Measurements from ENCODE around the gene ITPKB. TPM values are rescaled to one million over a fixed set of nuclear protein-coding genes. Genes with fewer than 3 reads are reported as not detected.
A peak's percentile ranks its signal among the peaks of the same experiment; 100 is the strongest.

Gene ITPKB
- total and polyA plus RNA-seq, 8 donors, result 25.0 to 38.7 (median 32.6) TPM

DNA sequence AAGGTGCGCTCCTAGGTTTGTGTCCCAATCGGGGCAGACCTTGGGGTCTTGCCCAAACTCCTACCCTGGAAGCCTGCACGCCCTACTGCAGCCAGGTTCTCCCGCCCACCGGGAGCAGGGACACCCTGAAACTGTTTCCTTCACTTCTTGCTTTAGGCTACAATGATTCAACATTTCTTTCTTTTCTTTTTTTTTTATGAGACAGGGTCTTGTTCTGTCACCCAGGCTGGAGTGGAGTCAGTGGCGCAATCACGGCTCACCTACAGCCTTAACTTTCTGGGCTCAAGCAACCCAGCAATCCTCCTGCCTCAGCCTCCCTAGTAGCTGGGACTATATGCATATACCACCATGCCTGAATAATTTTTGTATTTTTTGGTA lies 75.8 kb downstream of the ITPKB start:
- H3K27me3 ChIP-seq, result no peaks in the 10 kb centered on the region
- DNase-seq, result no peak
- no peak for ATAC-seq
- TF ChIP-seq, protein P1, sequence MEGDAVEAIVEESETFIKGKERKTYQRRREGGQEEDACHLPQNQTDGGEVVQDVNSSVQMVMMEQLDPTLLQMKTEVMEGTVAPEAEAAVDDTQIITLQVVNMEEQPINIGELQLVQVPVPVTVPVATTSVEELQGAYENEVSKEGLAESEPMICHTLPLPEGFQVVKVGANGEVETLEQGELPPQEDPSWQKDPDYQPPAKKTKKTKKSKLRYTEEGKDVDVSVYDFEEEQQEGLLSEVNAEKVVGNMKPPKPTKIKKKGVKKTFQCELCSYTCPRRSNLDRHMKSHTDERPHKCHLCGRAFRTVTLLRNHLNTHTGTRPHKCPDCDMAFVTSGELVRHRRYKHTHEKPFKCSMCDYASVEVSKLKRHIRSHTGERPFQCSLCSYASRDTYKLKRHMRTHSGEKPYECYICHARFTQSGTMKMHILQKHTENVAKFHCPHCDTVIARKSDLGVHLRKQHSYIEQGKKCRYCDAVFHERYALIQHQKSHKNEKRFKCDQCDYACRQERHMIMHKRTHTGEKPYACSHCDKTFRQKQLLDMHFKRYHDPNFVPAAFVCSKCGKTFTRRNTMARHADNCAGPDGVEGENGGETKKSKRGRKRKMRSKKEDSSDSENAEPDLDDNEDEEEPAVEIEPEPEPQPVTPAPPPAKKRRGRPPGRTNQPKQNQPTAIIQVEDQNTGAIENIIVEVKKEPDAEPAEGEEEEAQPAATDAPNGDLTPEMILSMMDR (IDR thresholded peaks at IDR 0.05), result no peak
- no peaks in the 10 kb centered on the region for H3K36me3 ChIP-seq
- H3K27ac ChIP-seq, result peak overlapping the region; percentile 88
- peaks cover 52 to 97% of the 10 kb centered on the region in 2 donors for H3K4me1 ChIP-seq
- no peak overlapping the region for H3K4me3 ChIP-seq
- H3K9me3 ChIP-seq, result no peaks in the 10 kb centered on the region
- intact Hi-C loops (cut with DNase I), result no loop called here

DNA sequence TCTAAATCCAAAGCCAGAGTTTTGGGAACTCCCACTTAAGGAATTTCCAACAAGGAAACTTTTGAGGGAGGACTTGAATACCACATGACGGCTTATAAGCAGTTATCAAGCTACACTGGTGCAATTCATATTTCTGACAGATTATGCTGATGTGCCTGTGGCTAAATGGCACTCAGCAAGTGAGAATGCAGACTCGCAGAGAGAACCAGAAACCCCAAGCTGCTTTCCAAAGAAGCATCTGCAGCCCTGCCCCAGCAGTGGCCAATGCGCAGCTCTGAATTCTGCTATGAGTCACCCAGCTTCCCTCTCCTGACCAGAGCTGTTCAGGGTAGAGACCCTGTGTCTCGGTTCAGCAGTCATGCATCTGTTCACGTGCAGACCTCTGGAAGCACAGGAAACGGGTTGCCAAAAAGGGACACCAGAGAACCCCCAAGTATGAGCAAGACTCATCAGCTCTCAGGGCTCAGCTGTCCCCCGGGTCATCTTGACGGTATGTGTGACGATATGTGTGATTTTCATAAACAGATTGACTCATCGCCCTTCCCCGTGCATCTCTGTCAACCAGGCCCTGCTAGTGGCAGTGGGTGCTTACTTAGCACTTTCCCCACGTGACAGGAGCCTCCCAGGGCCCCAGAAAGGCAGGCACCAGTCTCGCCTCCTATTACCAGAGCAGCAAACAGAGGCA lies 76.3 kb downstream of the ITPKB start:
- peak; percentile 82 for ATAC-seq
- peak overlapping the region; percentile 88 for H3K27ac ChIP-seq
- peak in 1 of 4 donors; percentile 87 for DNase-seq
- no peaks in the 10 kb centered on the region for H3K9me3 ChIP-seq
- H3K4me1 ChIP-seq, result peaks cover 52 to 97% of the 10 kb centered on the region in 2 donors
- H3K36me3 ChIP-seq, result no peaks in the 10 kb centered on the region
- H3K27me3 ChIP-seq, result no peaks in the 10 kb centered on the region
- intact Hi-C loops (cut with DNase I), result no loop called here
- H3K4me3 ChIP-seq, result no peak overlapping the region
- TF ChIP-seq, protein P1 (IDR thresholded peaks at IDR 0.05), result no peak

DNA sequence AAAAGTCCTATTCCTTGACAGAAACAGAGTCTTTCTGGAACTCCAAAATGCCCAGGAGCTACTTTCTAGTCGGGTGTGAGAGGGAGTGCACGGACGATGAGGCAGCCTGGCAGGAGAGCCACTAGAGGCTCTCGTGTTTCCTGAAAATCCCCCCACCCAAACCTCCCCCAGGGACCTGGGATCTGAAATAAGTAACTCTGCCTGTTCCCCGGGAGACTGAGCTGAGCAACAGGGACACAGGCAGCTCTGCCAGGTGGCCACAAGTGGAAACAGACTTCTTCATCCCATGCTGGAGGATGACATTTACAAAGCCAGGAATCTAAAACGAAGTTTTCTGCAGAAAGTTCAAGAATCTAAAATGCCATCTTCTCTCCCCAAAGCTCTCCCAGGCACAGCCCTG lies 77.1 kb downstream of the ITPKB start:
- peak overlapping the region; percentile 88 for H3K27ac ChIP-seq
- TF ChIP-seq, protein P1 (IDR thresholded peaks at IDR 0.05), result no peak
- H3K9me3 ChIP-seq, result no peaks in the 10 kb centered on the region
- intact Hi-C loops (cut with DNase I), result no loop called here
- ATAC-seq, result no peak
- no peak for DNase-seq
- H3K4me1 ChIP-seq, result peaks cover 52 to 97% of the 10 kb centered on the region in 2 donors
- H3K4me3 ChIP-seq, result no peak overlapping the region
- H3K36me3 ChIP-seq, result no peaks in the 10 kb centered on the region
- no peaks in the 10 kb centered on the region for H3K27me3 ChIP-seq

DNA sequence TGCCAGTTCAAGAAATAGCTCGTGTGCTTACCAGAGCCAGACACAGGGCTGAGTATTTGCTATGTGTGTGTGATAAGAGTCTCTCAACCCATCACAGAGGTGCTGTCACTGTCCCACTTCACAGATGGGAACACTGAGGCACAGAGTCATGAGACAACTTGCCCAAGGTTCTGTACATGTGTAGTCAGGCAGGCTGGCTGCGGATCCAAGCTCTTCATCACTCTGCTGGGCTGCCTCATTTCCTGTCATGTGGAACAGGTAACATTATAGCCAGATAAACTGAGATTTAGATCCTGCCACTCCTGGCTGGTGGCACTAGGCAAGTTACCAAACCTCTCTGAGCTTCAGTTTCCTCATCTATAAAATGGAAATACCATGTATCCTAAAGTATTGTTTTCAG lies 77.8 kb downstream of the ITPKB start:
- intact Hi-C loops (cut with DNase I), result no loop called here

DNA sequence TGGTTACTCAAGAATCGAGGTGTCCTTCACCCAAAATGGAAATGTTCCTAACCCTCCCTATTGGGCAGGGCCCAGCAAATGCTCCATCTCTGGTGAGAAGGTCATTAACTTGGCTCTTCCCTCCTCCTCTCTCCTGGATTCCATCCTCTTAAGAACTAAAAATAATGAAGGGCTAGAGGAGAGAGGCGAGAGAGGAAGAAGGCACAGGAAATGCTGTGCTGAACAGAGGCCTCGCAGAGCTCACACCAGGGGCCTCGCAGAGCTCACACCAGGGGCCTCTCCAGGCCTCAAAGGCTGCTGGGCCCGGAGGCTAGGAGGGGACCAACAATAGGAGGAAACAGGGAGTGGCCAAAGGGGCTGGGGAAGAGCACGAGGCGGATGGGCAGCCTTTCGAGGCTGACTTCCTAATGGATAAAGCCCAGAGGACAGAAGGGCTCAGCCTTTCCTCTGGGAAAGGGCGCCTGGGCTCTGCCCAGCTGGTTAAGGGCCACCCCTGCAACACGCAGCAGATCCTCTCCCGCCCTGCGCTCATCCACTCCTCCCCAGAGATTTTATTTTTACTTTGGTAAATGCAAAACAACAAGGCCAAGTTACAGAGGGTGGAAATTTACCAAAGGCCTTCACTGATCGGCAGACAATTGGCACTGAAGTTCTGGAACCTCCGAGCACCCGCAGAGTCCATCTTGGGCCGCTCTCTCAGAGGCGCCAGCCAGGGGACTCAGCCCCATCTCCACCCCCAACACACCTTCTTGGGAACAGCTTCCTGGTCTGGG lies 78.5 kb downstream of the ITPKB start:
- no peaks in the 10 kb centered on the region for H3K27me3 ChIP-seq
- H3K27ac ChIP-seq, result peak overlapping the region; percentile 88
- no peaks in the 10 kb centered on the region for H3K36me3 ChIP-seq
- DNase-seq (no peak), ATAC-seq (no peak)
- intact Hi-C loops (cut with DNase I), result no loop called here
- peaks cover 63 to 97% of the 10 kb centered on the region in 2 donors for H3K4me1 ChIP-seq
- H3K9me3 ChIP-seq, result no peaks in the 10 kb centered on the region
- H3K4me3 ChIP-seq, result no peak overlapping the region
- TF ChIP-seq, protein P1 (IDR thresholded peaks at IDR 0.05), result no peak

More for the DNA sequence above, 77.8 kb downstream of the ITPKB start:
- TF ChIP-seq, protein P1 (IDR thresholded peaks at IDR 0.05), result no peak
- H3K4me3 ChIP-seq, result no peak overlapping the region
- no peaks in the 10 kb centered on the region for H3K27me3 ChIP-seq
- H3K4me1 ChIP-seq, result peaks cover 59 to 97% of the 10 kb centered on the region in 2 donors
- no peaks in the 10 kb centered on the region for H3K9me3 ChIP-seq
- H3K27ac ChIP-seq, result peak overlapping the region; percentile 88
- DNase-seq (no peak), ATAC-seq (no peak)
- H3K36me3 ChIP-seq, result no peaks in the 10 kb centered on the region

Measured in left lung (tissue), 10 donors.